IPS-NIHi11 (cell line): ENCODE results near the gene FNDC7.
"Not testable (repeated sequence)": the region's sequence is repeated elsewhere in the genome, so short reads cannot be mapped to it uniquely, and the experiment has no call there.

ENCODE experiments used
- DNase-seq: peaks from one replicate; pipeline ENCODE4 v3.0.0; 2012; ENCODE audit warnings: mixed read lengths, low spot score

The FNDC7 gene, protein sequence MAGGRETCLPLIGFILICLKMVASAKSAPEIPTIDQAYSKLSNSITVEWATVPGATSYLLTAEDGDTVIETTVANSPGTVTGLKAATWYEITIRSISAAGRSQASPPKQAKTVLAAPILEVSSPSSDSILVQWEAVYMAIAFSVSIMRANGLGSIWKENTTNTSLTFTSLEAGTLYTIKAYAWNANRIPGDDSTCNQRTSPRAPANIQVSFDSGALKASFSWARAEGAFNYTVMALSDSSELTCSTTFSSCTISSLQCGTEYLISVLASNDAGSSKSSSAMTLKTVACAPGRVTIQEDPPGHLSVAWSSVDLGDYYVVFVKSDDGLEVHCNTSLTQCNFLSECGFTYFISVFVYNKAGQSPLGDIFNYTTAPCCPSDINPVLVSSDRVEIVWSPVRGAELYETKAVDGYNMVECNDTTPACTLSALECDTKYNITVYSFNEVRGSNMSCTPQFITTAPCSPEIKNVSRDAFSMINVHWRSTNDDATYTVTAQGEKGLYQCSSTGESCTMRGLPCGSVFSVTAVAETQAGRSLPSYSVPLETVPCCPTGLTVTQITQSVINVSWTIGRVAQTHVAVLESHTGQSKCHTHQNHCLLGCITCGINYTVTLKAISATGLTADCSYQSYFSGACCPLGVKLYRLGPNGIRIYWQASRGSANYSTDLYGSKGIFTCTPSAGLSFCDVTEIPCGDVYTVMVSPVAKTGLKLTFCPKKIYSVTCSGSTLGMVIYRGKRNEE

DNA sequence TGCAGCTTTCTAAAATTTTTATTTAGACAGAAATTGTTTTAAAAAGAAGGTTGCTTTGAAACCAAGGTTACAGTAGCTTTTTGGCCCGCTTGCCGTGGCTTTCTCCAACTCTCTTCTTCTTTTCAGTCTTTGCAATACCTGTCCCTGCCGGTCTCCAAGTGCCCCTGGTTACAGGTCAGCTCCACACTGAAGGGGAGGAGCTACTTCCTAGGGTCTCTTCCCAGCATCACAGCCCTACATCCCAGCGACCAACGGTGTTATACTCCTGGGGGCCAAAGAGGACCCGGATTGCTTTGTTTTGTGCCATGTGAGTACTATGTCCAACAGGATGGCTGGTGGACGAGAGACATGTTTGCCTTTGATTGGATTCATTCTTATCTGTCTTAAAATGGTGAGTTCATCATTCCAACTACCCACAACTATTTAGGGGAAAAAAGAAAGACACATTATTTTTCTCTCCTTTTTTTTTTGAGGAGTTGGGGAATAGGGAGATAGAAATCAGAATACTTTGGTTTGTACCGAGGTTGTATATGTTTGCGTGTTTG lies at the start of gene FNDC7:
TSS of gene FNDC7 (plus strand) at position 303 of the 545 bp plus-strand sequence. CDS start at position 329, 26 bp downstream.
- DNase-seq = peak; percentile 78

DNA sequence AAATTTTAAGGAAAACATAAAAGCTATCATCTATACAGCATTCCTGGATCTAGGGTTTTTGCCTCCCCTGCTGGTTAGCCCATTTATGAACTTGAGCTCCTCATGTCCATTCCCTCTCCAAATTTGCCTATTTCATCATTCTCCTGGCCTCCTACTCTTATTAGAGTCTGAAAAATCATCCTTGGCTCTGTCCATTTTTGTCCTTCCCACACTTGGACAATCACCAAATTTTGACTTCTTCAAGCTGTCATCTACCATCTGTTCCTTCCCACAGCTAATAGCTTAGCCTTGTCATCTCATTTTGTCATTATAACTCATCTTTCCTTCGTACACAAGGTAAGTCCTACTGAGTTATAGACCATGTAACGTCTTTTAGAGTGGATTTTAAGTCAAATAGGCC lies 49.6 kb upstream of the FNDC7 start:
- no peak for DNase-seq

DNA sequence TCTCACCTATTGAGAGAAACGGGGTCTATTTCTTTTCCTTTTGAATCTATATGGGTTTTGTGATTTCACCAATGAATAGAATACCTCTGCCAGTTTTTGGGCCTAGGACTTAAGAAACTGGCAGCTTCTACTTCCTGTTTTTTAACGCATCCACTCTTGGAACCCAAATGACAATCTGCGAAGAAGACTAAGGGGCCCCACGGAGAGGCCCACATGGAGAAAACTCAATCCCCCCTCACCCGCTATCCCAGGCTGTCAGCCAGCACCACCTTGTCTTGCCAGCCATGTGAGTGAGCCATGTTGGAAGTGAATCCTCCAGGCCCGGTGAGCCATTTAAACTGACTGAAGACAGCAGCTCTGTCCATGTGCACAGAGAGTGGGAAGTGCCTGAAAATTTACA lies 48.2 kb upstream of the FNDC7 start:
- DNase-seq = no peak

DNA sequence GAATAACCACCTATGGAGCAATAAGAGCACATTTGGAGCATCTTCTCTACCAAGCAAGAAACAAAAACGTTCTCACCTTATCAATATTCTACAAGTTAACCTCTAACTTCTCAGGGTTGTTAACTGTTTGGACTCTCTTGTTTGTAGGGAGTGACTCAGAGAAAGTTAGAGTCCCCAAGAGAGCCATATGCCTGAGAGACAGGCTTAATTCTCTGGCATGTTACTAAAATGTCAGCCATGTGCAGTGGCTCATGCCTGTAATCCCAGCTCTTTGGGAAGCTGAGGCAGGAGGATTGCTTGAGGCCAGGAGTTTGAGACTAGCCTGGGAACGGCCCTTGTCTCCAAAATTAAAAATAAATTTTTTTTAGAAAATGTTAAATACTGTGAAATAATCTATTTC lies 47.6 kb upstream of the FNDC7 start:
- DNase-seq = no peak

DNA sequence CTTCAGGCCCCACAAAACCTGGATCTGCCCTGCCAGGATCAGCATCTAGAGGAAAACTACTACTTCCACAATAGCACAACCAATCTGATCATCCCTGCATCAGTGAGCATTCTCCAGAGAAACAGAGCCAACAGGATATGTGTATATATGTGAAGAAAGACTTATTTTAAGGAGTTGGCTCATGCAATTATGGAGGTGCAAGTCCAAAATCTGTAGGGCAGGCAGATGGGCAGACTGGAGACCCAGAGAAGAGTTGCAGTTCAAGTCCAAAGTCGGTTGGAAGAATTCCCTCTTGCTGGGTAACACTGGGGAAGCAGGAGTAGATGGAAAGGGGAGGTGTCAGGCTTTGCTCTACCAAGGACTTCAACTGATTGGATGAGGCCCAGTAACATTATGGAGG lies 46.9 kb upstream of the FNDC7 start:
- DNase-seq = no peak

DNA sequence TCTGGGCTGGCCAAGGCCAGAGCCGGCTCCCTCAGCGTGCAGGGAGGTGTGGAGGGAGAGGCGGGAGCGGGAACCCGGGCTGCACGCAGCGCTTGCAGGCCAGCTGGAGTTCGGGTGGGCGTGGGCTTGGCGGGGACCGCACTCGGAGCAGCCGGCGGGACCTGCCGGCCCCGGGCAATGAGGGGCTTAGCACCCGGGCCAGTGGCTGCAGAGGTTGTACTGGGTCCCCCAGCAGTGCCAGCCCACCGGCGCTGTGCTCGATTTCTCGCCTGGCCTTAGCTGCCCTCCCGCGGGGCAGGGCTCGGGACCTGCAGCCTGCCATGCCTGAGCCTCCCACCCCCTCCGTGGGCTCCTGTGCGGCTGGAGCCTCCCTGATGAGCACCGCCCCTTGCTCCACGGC lies 45.3 kb upstream of the FNDC7 start:
- DNase-seq = not testable (repeated sequence)

DNA sequence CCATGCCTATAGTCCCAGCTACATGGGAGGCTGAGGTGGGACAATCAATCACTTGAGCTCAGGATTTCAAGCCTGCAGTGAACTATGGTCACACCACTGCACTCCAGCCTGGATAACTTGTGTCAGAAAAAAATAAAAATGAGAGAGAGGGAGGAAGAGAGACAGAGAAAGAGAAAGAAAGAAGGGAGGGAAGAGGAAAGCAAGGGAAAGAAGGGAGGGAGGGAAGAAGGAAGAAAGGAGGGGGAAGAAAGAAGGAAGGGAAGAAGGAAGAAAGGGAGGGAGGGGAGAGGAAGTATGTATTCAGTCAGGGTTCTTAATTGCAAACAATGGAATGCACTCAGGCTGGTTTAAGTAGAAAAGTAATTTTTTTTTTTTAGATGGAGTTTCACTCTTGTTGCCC lies 43.9 kb upstream of the FNDC7 start:
- DNase-seq = no peak

DNA sequence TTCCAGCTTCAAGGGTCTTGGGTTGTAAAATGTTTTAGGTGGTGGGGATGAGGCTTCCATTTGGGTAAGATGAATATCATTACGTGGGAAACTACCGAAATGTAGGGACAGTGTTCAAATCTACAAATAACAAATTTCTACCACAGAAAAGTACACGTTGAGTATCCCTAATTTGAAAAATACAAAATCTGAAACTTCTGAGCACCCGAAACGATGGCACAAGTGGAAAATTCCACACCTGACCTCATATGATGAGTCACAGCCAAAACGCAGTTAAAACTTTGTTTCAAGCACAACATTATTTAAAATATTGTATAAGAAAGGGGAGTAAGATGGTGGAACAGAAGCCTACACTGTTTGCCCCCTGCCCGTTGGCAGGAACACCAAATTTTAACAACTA lies 43.0 kb upstream of the FNDC7 start:
- DNase-seq = no peak

DNA sequence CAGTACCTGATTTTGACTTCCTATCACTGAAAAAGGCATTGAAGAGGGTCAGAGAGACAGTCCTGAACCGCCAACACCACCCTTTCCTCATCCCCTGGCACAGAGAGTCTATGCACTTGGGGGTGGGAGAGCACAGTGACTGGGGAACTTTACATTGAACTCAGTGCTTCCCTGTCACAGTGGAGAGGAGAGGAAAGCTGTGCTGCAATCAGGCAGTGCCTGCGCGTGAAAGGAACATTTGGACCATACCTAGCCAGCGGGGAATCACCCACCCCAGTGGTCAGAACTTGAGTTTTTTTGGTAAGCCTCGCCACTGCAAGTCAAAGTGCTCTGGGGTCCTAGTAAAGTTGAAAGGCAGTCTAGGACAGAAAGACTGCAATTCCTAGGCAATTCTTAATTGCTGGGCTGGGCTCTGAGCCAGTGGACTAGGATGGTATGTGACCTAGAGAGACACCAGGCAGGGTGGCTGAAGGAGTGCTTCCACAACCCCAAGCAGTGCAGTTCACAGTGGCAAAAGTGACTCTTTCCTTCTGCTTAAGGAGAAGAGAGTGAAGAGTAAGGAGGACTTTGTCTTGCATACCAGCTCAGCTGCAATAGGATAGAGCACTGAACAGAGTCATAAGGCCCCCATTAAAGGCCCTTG lies 42.5 kb upstream of the FNDC7 start:
- no peak for DNase-seq

DNA sequence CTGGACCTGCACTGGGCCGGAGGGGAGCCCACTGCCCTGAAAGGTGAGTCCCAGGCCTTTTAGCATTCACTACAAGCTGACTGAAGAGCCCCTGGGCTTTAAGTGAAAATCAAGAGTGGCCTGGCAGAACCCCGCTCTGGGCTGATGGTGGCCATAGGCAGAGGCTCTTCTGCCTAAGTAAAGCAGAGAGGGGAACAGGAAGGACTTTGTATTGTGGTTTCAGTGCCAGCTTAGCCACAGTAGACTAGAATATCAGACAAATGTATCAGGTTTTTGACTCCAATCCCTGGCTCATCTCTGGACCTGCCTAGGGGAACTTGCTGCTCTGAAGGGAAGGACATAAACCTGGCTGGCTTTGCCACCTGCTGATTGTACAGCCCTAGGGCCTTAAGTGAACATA lies 41.6 kb upstream of the FNDC7 start:
- DNase-seq = no peak

DNA sequence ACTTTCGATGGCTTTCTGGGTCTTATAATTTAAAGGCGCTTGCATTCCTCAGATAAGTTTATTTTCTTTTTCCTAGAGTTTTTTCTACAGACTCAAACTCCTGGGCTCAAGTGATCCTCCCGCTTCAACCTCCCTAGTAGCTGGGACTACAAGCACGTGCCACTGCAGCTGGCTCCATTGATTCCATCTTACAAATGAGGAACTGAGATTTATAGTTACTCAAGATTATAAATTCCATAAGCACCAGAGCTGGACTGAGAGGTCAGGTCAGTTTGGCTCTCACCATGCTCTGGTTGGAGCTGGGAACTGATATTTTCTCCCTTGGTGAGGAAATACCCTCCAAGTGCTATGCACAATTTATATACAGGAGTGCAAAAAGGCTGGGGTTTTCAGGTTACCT lies 34.0 kb upstream of the FNDC7 start:
- DNase-seq = no peak

DNA sequence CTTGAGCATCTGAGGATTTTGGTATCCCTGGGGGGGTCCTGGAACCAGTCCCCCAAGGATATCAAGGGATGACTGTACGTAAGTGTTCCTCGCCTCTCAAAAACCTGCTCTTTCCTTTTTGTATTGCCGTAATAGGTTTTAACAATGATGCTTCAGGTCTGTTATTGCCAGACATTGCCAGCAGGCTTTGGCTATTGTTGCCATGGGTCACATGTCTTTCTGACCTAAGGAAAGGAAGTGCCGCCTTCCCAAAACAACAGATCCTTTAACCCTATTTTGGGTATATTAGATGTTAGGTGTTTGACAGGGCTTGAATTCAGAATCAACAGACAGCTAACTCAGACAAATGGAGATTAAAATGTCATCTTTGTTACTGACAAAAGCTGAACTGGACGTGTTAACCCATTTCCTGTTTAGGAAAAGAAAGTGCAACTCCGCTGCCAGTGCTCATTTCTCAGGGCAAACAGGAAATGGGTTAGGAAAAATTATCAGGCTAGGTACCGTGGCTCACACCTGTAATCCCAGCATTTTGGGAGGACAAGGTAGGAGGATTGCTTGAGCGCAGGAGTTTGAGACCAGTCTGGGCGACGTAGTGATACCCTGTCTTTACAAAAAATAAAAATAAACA lies 33.0 kb upstream of the FNDC7 start:
- no peak for DNase-seq

DNA sequence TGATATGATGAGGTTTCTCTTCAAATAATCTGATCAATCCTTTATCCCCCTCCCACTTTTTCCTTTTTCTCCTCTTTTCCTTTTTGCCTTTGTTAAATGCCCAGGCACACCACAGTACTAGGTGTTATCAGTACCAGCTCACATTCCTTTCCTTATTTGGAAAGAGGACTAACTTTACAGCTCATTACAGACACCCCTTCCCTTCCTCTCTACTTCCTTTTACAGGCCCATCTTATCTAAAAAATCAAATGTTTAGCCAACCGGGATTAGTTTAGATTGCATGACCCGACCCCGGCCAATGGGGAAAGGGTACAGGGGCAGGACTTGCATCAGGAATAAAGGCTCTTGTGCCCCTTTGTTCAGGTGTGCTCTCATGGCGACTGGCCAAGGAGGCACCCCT lies 31.0 kb upstream of the FNDC7 start:
- not testable (repeated sequence) for DNase-seq

DNA sequence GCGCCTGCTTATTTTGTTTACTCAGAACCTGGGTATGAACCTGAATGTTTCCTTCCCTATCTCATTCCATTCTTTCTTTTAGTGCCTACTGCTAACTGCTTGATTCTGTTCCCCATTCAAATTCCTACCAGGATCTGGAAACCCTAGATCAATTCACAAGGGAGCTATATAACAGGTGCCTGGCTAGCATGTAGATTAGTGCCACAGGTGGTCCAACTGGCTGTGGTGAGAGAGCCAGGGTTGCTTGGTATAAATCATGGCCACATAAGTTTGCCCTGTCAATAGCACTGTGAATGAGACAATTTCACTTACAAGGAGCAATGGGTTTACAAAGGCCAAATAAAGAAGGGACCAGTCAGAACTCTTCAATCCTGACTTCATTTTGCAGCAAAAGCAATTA lies 27.2 kb upstream of the FNDC7 start:
- DNase-seq = peak; percentile 14

DNA sequence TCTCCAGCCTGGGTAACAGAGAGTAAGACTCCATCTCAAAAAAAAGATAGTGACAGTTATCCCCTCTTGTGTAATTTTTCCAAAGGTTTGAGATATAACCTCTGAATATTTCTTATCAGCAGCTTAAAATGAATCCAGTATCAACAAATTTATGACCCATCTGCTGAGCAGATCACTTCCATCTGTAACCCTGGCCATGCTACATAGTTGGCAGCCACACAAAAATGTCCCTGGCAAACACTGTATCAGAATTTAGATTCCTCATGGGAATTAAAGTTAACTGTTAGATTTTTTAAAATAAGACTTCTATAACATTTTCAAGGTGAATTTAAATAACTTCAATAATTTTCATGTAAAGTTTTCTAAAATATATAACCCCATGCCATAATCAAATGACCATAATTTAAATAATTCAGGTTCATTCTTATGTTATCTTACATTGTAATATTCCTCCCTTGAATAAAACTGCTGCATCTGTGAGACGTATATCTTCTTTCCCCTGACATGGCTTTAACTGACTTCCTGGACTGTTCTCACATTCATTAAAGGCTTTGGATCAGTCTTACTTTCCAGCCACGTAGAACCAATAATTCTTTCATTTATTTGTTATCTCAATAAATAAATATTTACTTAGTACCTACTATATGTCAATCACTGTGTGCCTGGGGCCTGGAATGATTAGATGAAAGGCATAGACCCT lies 25.9 kb upstream of the FNDC7 start:
- no peak for DNase-seq

DNA sequence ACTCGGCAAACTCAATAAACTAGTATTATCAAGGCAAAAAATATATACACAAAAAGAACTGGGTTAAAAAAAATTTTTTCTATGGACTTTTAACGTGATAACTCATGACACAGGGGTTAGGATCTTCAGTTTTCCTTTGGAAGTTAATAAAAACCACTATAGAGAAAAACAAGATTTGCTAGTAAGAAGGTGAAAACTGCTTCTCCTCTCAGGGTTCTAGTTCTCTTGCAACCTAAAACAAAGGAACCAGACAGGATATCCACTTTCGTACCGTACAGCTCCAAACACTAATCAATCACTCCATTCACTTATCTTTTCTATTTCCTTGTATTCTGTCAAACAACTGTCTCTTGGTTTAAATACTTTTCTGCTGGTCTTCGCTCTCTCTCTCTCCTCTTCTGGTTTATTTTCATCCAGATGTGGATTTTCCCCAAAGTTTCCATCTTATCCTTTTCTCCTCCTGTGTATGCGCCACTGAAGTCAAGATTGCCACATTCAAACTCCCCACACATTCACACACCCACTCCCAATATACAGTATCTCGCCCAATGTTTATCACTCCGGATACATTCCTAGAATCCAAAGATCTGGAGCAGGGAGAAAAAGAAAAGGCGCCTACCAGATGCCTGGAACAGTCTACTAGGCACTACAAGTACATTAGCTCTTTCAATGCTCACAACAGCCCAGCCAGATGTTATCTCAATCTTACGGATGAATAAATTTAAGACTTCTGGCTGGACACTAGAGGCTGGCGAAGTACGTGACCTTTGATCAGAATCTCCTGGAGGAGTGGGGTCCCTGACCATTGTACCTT lies 21.4 kb upstream of the FNDC7 start:
- no peak for DNase-seq

DNA sequence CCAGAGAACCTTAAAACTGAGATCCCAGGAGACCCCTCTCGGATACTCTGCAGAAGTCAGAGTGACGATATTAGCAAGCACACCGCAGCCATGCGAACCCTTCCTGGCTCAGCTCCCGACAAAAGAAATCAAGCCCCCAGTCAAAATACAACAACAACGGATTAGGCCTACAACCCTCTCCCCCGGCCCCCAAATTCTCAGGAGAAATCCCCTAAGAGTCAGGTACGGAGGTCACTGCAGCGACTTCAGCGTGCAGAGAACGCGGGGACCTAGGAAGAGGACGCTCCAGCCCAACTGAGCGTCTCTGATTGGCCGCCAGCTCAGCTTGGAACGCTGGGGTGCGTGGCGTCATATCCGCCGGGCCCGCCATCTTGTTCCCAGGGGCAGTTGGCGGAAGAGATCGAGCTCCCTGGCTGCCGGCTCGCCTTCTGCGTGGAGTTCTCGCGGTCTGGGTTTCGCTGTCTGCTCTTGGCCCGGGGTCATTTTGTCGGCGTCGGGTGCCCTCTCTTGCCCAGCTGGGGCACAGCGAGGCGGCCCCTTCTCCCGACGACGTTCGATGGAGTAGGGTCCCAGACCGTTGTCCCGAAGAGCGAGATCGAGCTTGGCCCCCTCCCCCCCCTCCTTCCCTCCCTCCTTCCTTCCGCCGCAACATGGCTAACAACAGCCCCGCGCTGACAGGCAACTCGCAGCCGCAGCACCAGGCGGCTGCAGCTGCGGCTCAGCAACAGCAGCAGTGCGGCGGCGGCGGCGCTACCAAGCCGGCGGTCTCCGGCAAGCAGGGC lies 20.6 kb upstream of the FNDC7 start, which contains the start of gene PRPF38B:
TSS of gene PRPF38B (plus strand) at position 369 of the 782 bp plus-strand sequence. CDS start at position 651, 282 bp downstream.
- peak; percentile 95 for DNase-seq

DNA sequence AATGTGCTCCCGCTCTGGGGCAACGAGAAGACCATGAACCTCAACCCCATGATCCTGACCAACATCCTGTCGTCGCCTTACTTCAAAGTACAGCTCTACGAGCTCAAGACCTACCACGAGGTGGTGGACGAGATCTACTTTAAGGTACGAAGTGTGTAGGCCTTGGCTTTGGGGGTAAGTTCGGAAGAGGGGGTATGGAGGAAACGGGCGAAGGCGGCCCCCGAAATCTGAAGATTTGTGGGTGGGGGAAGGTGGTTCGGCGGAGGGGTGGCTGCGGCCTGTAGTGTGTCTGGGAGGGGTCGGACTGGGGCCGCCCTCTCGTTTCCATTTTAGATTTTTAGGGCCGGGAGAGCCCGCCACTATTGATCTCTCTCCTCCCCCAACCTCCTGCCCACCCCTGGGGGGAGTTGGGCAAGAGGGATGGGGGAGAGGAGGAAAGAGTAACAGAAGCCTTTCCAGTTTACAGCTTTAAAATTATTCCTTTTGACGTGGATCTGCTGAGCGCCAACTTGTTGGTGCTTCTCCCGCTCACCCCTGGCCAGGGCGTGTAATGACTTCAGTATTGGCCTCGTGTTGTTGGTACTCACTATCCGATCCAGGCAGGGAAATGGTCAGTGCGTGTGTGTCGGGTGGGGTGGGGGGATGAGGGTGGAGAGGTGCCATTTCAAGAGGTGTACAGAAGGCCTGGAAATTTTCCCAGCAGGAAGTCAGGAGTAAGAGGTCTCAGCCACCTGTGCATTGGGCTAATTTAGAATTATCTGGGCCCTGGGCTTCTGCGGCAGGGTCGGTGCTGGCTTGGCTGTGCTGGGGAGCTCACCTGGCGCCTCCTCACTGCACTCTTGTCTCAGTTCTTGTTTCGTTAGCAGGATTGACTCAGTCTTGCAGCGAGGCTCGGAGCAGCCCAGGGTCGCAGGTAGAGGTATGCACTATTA lies 19.7 kb upstream of the FNDC7 start:
- DNase-seq = peak; percentile 36

DNA sequence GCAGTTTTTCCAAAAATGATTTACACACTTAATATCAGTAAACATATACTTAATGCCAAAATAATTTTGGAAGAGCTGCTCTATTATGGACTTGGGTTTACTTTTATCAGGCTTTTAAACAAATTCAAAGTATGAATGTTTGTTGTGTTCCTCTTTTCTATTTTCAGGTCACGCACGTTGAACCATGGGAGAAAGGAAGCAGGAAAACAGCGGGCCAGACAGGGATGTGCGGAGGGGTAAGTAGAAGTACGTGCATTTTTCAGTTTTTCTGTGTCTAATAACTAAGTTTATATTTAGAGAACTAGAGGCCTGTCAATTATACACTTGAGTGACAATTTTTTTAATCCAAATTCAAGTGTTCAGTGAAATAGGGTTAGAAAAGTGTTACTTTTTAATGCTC lies 17.2 kb upstream of the FNDC7 start:
- DNase-seq = no peak
